K562 (cell line): ENCODE data around the gene IMPDH2. TPM values are rescaled to one million over a fixed set of nuclear protein-coding genes. Genes with fewer than 3 reads are reported as not detected.

Experiments
- CBX8 ChIP-seq: fragments of 200-600 bp; sonication (generic); IDR thresholded peaks from 2 replicates; pipeline ENCODE4 v1.6.1; 2012; ENCODE audit warnings: borderline replicate concordance, mixed run types, low read depth, mild to moderate bottlenecking, moderate library complexity, mixed read lengths, low read length, control low read depth, inconsistent platforms; ENCODE audit not compliant: poor library complexity, severe bottlenecking; ENCODE audit errors: extremely low read depth
- EGR1 ChIP-seq: fragments of 450-650 bp; conservative IDR thresholded peaks from 2 replicates; pipeline ENCODE4 v1.6.1; 2017; ENCODE audit warnings: mild to moderate bottlenecking
- HCFC1 ChIP-seq: IDR thresholded peaks from 2 replicates; pipeline ENCODE4 v1.6.1; 2012; ENCODE audit warnings: low read depth, low read length, improper control_type of control experiment
- MAFK ChIP-seq: IDR thresholded peaks from 2 replicates; pipeline ENCODE4 v1.6.1; 2011; ENCODE audit warnings: low read length, improper control_type of control experiment
- MTA1 ChIP-seq: fragments of 450-650 bp; IDR thresholded peaks from 2 replicates; pipeline ENCODE4 v1.6.1; 2017; ENCODE audit warnings: borderline replicate concordance
- NFRKB ChIP-seq: fragments of 450-650 bp; IDR thresholded peaks from 2 replicates; pipeline ENCODE4 v1.6.1; 2016; ENCODE audit warnings: low read depth
- POLR2AphosphoS2 ChIP-seq: IDR thresholded peaks from 2 replicates; pipeline ENCODE4 v1.6.1; 2012; ENCODE audit warnings: low read length, improper control_type of control experiment
- STAT5B ChIP-seq: fragments of 250-450 bp; sonication (Bioruptor Pico); IDR thresholded peaks from 2 replicates; pipeline ENCODE4 v1.8.0; 2021; ENCODE audit warnings: mild to moderate bottlenecking, inconsistent platforms
- TBP ChIP-seq: optimal IDR thresholded peaks from 2 replicates; pipeline ENCODE3; 2011; ENCODE audit warnings: low read depth, low read length, improper control_type of control experiment
- polyA plus RNA-seq, 8 experiments: library from polyadenylated mRNA; depleted of rRNA in 4 of 8; stranded (reverse) in 5 of 8; unstranded in 3 of 8; fragments of >200 nt; fragmentation: Nextera tagmentation in 2 of 8; fragmentation: Illumina TruSeq in 1 of 8; extraction: Ambion mirVana in 2 of 8; extraction: Trizol in 1 of 8; gene quantifications; 2 replicates each; pipeline versions ENCODE4 v1.2.1 to v1.2.3, GENCODE V29; 2011 to 2014; ENCODE audit warnings: inconsistent platforms in 1 of 8, missing spikeins in 1 of 8
- total RNA-seq, 7 experiments: library from RNA; depleted of rRNA in 6 of 7; stranded (reverse); fragments of >200 nt in 6 of 7; fragmentation: Illumina TruSeq in 2 of 7; extraction: Trizol in 2 of 7; gene quantifications; 2 replicates each; pipeline versions ENCODE4 v1.2.1 to v1.2.3, GENCODE V29; 2011 to 2021; ENCODE audit warnings: low replicate concordance in 1 of 7
- TF ChIP-seq, protein P1 (sequence below): fragments of 250-450 bp; sonication (Bioruptor Pico); IDR thresholded peaks from 2 replicates; pipeline ENCODE4 v1.5.0; 2021; ENCODE audit warnings: mild to moderate bottlenecking, borderline replicate concordance
- TF ChIP-seq, protein P2 (sequence below): sonication (generic); formaldehyde crosslinking; IDR thresholded peaks from 2 replicates; pipeline ENCODE4 v1.9.0; 2022; ENCODE audit warnings: mild to moderate bottlenecking, missing genetic modification reagents
- TF ChIP-seq, protein P3 (sequence below), 2 experiments: fragments of 450-650 bp; formaldehyde crosslinking in 1 of 2; IDR thresholded peaks; 2 replicates each; pipeline versions ENCODE4 v1.4.0 to v1.6.1; 2014 to 2020; ENCODE audit warnings: mild to moderate bottlenecking in 2 of 2, borderline replicate concordance in 1 of 2, low read depth in 1 of 2

The IMPDH2 gene
- total and polyA plus RNA-seq, 9 of the 15 experiments (the other 6 are each of a cell fraction or from before 2014, with no cell fraction given) = 318 to 507 (median 366) TPM

GRCh38 chr3:48989796-48990635 is 39.2 kb downstream of the IMPDH2 start, which contains the start of gene P4HTM (continued):
- TF ChIP-seq CBX8 (no peak), TBP (peak; percentile 43), EGR1 (peak; percentile 98), MAFK (0 out of 2 replicates have a peak, but pooled peaks have one; percentile 5), NFRKB (0 out of 2 replicates have a peak, but pooled peaks have one; percentile 38), STAT5B (CRISPR knock-in tag) (no peak), POLR2AphosphoS2 (no peak), HCFC1 (peak; percentile 23; the same call in 1 of the 2 replicates), MTA1 (peak; percentile 84)
- TF ChIP-seq, protein P1, sequence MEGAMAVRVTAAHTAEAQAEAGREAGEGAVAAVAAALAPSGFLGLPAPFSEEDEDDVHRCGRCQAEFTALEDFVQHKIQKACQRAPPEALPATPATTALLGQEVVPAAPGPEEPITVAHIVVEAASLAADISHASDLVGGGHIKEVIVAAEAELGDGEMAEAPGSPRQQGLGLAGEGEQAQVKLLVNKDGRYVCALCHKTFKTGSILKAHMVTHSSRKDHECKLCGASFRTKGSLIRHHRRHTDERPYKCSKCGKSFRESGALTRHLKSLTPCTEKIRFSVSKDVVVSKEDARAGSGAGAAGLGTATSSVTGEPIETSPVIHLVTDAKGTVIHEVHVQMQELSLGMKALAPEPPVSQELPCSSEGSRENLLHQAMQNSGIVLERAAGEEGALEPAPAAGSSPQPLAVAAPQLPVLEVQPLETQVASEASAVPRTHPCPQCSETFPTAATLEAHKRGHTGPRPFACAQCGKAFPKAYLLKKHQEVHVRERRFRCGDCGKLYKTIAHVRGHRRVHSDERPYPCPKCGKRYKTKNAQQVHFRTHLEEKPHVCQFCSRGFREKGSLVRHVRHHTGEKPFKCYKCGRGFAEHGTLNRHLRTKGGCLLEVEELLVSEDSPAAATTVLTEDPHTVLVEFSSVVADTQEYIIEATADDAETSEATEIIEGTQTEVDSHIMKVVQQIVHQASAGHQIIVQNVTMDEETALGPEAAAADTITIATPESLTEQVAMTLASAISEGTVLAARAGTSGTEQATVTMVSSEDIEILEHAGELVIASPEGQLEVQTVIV (CRISPR knock-in tag) = no peak
- TF ChIP-seq, protein P2, sequence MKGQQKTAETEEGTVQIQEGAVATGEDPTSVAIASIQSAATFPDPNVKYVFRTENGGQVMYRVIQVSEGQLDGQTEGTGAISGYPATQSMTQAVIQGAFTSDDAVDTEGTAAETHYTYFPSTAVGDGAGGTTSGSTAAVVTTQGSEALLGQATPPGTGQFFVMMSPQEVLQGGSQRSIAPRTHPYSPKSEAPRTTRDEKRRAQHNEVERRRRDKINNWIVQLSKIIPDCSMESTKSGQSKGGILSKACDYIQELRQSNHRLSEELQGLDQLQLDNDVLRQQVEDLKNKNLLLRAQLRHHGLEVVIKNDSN (CRISPR knock-in tag) = no peak
- TF ChIP-seq, protein P3, sequence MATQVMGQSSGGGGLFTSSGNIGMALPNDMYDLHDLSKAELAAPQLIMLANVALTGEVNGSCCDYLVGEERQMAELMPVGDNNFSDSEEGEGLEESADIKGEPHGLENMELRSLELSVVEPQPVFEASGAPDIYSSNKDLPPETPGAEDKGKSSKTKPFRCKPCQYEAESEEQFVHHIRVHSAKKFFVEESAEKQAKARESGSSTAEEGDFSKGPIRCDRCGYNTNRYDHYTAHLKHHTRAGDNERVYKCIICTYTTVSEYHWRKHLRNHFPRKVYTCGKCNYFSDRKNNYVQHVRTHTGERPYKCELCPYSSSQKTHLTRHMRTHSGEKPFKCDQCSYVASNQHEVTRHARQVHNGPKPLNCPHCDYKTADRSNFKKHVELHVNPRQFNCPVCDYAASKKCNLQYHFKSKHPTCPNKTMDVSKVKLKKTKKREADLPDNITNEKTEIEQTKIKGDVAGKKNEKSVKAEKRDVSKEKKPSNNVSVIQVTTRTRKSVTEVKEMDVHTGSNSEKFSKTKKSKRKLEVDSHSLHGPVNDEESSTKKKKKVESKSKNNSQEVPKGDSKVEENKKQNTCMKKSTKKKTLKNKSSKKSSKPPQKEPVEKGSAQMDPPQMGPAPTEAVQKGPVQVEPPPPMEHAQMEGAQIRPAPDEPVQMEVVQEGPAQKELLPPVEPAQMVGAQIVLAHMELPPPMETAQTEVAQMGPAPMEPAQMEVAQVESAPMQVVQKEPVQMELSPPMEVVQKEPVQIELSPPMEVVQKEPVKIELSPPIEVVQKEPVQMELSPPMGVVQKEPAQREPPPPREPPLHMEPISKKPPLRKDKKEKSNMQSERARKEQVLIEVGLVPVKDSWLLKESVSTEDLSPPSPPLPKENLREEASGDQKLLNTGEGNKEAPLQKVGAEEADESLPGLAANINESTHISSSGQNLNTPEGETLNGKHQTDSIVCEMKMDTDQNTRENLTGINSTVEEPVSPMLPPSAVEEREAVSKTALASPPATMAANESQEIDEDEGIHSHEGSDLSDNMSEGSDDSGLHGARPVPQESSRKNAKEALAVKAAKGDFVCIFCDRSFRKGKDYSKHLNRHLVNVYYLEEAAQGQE (IDR thresholded peaks at IDR 0.05; ENCODE audit: borderline replicate concordance) = peak; percentile 40; the same call in 1 of the 2 replicates
- TF ChIP-seq, protein P3 (CRISPR knock-in tag; IDR thresholded peaks at IDR 0.05; ENCODE audit: low read depth) = no peak
